Mucosa of rectum (tissue), 2 donors: ENCODE measurements around the gene RNF11.

Experiments
- H3K27ac ChIP-seq, 2 donors: one replicate each; pipeline ENCODE4 v1.7.0; 2013; ENCODE audit warnings: inconsistent platforms in 2 of 2, low read depth in 2 of 2, low read length in 2 of 2
- H3K27me3 ChIP-seq, 2 donors: one replicate each; pipeline ENCODE4 v1.7.0; 2013; ENCODE audit warnings: low read length in 2 of 2; ENCODE audit not compliant: control insufficient read depth in 2 of 2, insufficient read depth in 2 of 2
- H3K36me3 ChIP-seq, 2 donors: one replicate each; pipeline ENCODE4 v1.7.0; 2013; ENCODE audit warnings: low read length in 2 of 2; ENCODE audit not compliant: control insufficient read depth in 2 of 2, insufficient read depth in 2 of 2
- H3K4me1 ChIP-seq, 2 donors: one replicate each; pipeline ENCODE4 v1.7.0; 2013; ENCODE audit warnings: low read length in 2 of 2, mild to moderate bottlenecking in 1 of 2; ENCODE audit not compliant: control insufficient read depth in 2 of 2, insufficient read depth in 2 of 2
- H3K4me3 ChIP-seq, 2 donors: one replicate each; pipeline ENCODE4 v1.7.0; 2013; ENCODE audit warnings: low read length in 2 of 2
- H3K9ac ChIP-seq, 2 donors: one replicate each; pipeline ENCODE4 v1.7.0; 2013; ENCODE audit warnings: low read length in 2 of 2, low read depth in 1 of 2, mild to moderate bottlenecking in 1 of 2
- H3K9me3 ChIP-seq, 2 donors: one replicate each; pipeline ENCODE4 v1.7.0; 2013; ENCODE audit warnings: low read length in 2 of 2; ENCODE audit not compliant: control insufficient read depth in 2 of 2
- donor health status: healthy.
- donor health status: Normal muscosa, but diverticular disease.

Gene RNF11

GRCh38 chr1:51255331-51255730, 19.3 kb downstream of the RNF11 start:
- H3K4me1 ChIP-seq: no peaks in the 10 kb centered on the region
- no peaks in the 10 kb centered on the region for H3K36me3 ChIP-seq
- no peak overlapping the region for H3K27ac ChIP-seq
- no peaks in the 10 kb centered on the region for H3K9me3 ChIP-seq
- no peak overlapping the region for H3K9ac ChIP-seq
- H3K27me3 ChIP-seq: no peaks in the 10 kb centered on the region
- no peak overlapping the region for H3K4me3 ChIP-seq

DNA sequence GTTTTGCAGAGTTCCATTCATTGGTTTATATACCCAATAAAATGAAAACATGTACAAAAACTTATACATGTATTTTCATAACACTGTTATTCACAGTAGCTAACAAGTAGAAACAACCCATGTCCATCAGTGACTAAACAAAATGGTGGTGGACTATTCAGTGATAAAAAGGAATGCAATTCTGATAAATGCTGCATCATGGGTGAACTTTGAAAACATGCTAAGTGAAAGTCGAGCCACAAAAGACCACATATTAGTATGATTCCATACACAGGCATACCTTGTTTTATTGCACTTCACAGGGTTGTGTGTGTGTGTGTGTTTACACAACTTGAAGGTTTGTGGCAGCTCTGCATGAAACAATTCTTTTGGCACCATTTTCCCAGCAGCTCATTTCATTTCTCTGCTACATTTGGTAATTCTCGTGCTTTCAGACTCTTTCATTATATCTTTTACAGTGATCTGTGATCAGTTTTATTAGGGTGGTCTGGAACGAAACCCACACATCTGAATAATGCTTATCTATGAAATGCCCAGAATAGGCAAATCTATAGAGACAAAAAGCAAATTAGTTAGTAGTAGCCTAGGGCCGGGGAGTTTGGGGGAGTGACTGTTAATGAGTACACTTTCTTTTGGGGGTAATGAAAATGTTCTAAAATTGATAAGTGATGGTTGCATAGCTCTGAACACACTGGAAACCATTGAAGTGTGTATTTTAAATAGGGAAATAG, 27.2 kb downstream of the RNF11 start:
- no peaks in the 10 kb centered on the region for H3K27me3 ChIP-seq
- peaks cover 0 to 2% of the 10 kb centered on the region in 2 donors for H3K4me1 ChIP-seq
- H3K27ac ChIP-seq: no peak overlapping the region
- no peaks in the 10 kb centered on the region for H3K36me3 ChIP-seq
- no peak overlapping the region for H3K4me3 ChIP-seq
- no peak overlapping the region for H3K9ac ChIP-seq
- no peaks in the 10 kb centered on the region for H3K9me3 ChIP-seq

- H3K4me1 ChIP-seq: peaks cover 0 to 2% of the 10 kb centered on the region in 2 donors
- no peaks in the 10 kb centered on the region for H3K27me3 ChIP-seq
- H3K36me3 ChIP-seq: no peaks in the 10 kb centered on the region
- H3K9me3 ChIP-seq: no peaks in the 10 kb centered on the region
- no peak overlapping the region for H3K9ac ChIP-seq
- H3K27ac ChIP-seq: no peak overlapping the region
- no peak overlapping the region for H3K4me3 ChIP-seq
Measured at GRCh38 chr1:51264451-51264850, 28.4 kb downstream of the RNF11 start.

GRCh38 chr1:51265618-51266017, 29.5 kb downstream of the RNF11 start:
- Histone ChIP-seq H3K27ac (no peak overlapping the region), H3K9ac (no peak overlapping the region), H3K4me1 (peaks cover 0 to 2% of the 10 kb centered on the region in 2 donors), H3K4me3 (no peak overlapping the region), H3K36me3 (peaks cover under 1% of the 10 kb centered on the region in 2 donors), H3K9me3 (no peaks in the 10 kb centered on the region), H3K27me3 (no peaks in the 10 kb centered on the region)

DNA sequence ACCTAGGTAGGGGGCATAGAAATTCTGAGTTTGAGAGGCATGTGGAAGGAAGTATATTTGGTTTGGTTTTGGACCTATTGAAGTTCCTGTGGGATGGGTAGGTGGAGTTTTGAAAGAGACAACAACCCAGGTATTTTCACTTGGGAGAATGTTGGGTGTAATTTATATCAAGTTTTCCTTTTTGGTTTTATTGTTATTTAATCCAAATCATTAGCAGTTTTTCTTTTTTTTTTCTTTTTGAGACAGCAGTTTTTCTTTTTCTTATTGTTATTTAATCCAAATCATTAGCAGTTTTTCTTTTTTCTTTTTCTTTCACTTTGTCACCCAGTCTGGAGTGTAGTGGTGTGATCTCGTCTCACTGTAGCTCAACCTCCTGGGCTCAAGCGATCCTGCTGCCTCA, 30.1 kb downstream of the RNF11 start:
- peaks cover 0 to 2% of the 10 kb centered on the region in 2 donors for H3K4me1 ChIP-seq

GRCh38 chr1:51266791-51267190, 30.7 kb downstream of the RNF11 start:
- H3K9ac ChIP-seq: no peak overlapping the region
- H3K27me3 ChIP-seq: no peaks in the 10 kb centered on the region
- H3K9me3 ChIP-seq: no peaks in the 10 kb centered on the region
- H3K4me1 ChIP-seq: peaks cover 0 to 2% of the 10 kb centered on the region in 2 donors
- no peak overlapping the region for H3K27ac ChIP-seq
- H3K36me3 ChIP-seq: peaks cover 8 to 12% of the 10 kb centered on the region in 2 donors
- no peak overlapping the region for H3K4me3 ChIP-seq

More for the DNA sequence above, 30.1 kb downstream of the RNF11 start:
- H3K4me3 ChIP-seq: no peak overlapping the region
- no peaks in the 10 kb centered on the region for H3K9me3 ChIP-seq
- no peaks in the 10 kb centered on the region for H3K27me3 ChIP-seq
- H3K9ac ChIP-seq: no peak overlapping the region
- H3K27ac ChIP-seq: no peak overlapping the region
- peaks cover 6% of the 10 kb centered on the region in 2 donors for H3K36me3 ChIP-seq

- no peaks in the 10 kb centered on the region for H3K27me3 ChIP-seq
- no peak overlapping the region for H3K9ac ChIP-seq
- H3K27ac ChIP-seq: no peak overlapping the region
- peaks cover 8 to 12% of the 10 kb centered on the region in 2 donors for H3K36me3 ChIP-seq
- no peak overlapping the region for H3K4me3 ChIP-seq
- no peaks in the 10 kb centered on the region for H3K9me3 ChIP-seq
- peaks cover 0 to 2% of the 10 kb centered on the region in 2 donors for H3K4me1 ChIP-seq
Measured at GRCh38 chr1:51268634-51269033, 32.6 kb downstream of the RNF11 start.

- Histone ChIP-seq H3K27me3 (no peaks in the 10 kb centered on the region), H3K4me3 (no peak overlapping the region), H3K4me1 (peaks cover 0 to 2% of the 10 kb centered on the region in 2 donors), H3K27ac (no peak overlapping the region), H3K9ac (no peak overlapping the region), H3K9me3 (no peaks in the 10 kb centered on the region), H3K36me3 (peaks cover 8 to 12% of the 10 kb centered on the region in 2 donors)
Measured at GRCh38 chr1:51270751-51271150, 34.7 kb downstream of the RNF11 start.

GRCh38 chr1:51272916-51273315, 36.8 kb downstream of the RNF11 start:
- no peaks in the 10 kb centered on the region for H3K4me1 ChIP-seq
- H3K27ac ChIP-seq: no peak overlapping the region
- H3K4me3 ChIP-seq: no peak overlapping the region
- H3K9ac ChIP-seq: no peak overlapping the region
- H3K9me3 ChIP-seq: no peaks in the 10 kb centered on the region
- no peaks in the 10 kb centered on the region for H3K27me3 ChIP-seq
- H3K36me3 ChIP-seq: peaks cover 10 to 20% of the 10 kb centered on the region in 2 donors

DNA sequence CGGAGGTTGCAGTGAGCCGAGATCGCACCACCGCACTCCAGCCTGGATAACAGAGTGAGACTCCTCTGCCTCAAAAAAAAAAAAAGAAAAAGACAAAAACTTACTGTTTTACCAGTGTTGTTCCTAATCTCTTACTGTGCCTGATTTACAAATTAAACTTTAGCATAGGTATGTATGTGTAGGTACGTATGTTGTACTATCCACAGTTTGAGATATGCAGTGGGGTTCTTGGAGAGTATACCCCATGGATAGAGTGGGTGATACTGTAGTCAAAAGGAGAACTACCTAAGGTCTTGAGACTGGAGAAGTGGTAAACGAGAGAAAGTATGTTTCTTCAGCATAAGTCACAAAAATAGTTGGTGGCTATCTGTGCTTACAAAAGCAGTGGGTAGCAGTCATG, 38.6 kb downstream of the RNF11 start:
- H3K27ac ChIP-seq: no peak overlapping the region
- peaks cover 10 to 20% of the 10 kb centered on the region in 2 donors for H3K36me3 ChIP-seq
- no peaks in the 10 kb centered on the region for H3K4me1 ChIP-seq
- H3K27me3 ChIP-seq: no peaks in the 10 kb centered on the region
- H3K4me3 ChIP-seq: no peak overlapping the region
- H3K9me3 ChIP-seq: no peaks in the 10 kb centered on the region
- no peak overlapping the region for H3K9ac ChIP-seq
